Measurements from ENCODE around the gene FRS2.

The FRS2 gene

GRCh38 chr12:69527506-69528272, 57.5 kb downstream of the FRS2 start:
- DNase-seq (ENCODE audit: low read depth in 3 of 3, low spot score in 1 of 3) = no peak

- DNase-seq (ENCODE audit: low read depth in 3 of 3, low spot score in 1 of 3) = no peak
Observed at GRCh38 chr12:69529021-69529420, 58.8 kb downstream of the FRS2 start.

GRCh38 chr12:69533844-69534243, 63.7 kb downstream of the FRS2 start:
- no peak for DNase-seq (ENCODE audit: low read depth in 3 of 3, low spot score in 1 of 3)

- no peak for DNase-seq (ENCODE audit: low read depth in 3 of 3, low spot score in 1 of 3)
Observed at GRCh38 chr12:69534389-69534822, 64.2 kb downstream of the FRS2 start.

- no peak for DNase-seq (ENCODE audit: low read depth in 3 of 3, low spot score in 1 of 3)
Observed at GRCh38 chr12:69540987-69541386, 70.8 kb downstream of the FRS2 start.

GRCh38 chr12:69544087-69544486, 73.9 kb downstream of the FRS2 start:
- no peak for DNase-seq (ENCODE audit: low read depth in 3 of 3, low spot score in 1 of 3)

- DNase-seq (ENCODE audit: low read depth in 3 of 3, low spot score in 1 of 3) = no peak
Observed at GRCh38 chr12:69545081-69545480, 74.9 kb downstream of the FRS2 start.

- no peak for DNase-seq (ENCODE audit: low read depth in 3 of 3, low spot score in 1 of 3)
Observed at GRCh38 chr12:69546693-69547438, 76.7 kb downstream of the FRS2 start.

- DNase-seq (ENCODE audit: low read depth in 3 of 3, low spot score in 1 of 3) = no peak
Observed at GRCh38 chr12:69548687-69549086, 78.5 kb downstream of the FRS2 start.

- no peak for DNase-seq (ENCODE audit: low read depth in 3 of 3, low spot score in 1 of 3)
Observed at GRCh38 chr12:69550569-69551350, 80.6 kb downstream of the FRS2 start.

GRCh38 chr12:69553628-69554248, 83.5 kb downstream of the FRS2 start:
- DNase-seq (ENCODE audit: low read depth in 3 of 3, low spot score in 1 of 3) = no peak

- no peak for DNase-seq (ENCODE audit: low read depth in 3 of 3, low spot score in 1 of 3)
Observed at GRCh38 chr12:69555461-69555860, 85.3 kb downstream of the FRS2 start.

GRCh38 chr12:69556383-69556782, 86.2 kb downstream of the FRS2 start:
- no peak for DNase-seq (ENCODE audit: low read depth in 3 of 3, low spot score in 1 of 3)

- no peak for DNase-seq (ENCODE audit: low read depth in 3 of 3, low spot score in 1 of 3)
Observed at GRCh38 chr12:69563166-69563762, 93.1 kb downstream of the FRS2 start.

- DNase-seq (ENCODE audit: low read depth in 3 of 3, low spot score in 1 of 3) = no peak
Observed at GRCh38 chr12:69566603-69567002, 96.4 kb downstream of the FRS2 start.

GRCh38 chr12:69569236-69569635, 99.0 kb downstream of the FRS2 start:
- no peak for DNase-seq (ENCODE audit: low read depth in 3 of 3, low spot score in 1 of 3)

GRCh38 chr12:69570000-69570516, 99.9 kb downstream of the FRS2 start:
- no peak for DNase-seq (ENCODE audit: low read depth in 3 of 3, low spot score in 1 of 3)

GRCh38 chr12:69570545-69571399, 100.6 kb downstream of the FRS2 start:
- peak; percentile 3 to 22 (median 21) for DNase-seq (ENCODE audit: low read depth in 3 of 3, low spot score in 1 of 3)

- no peak for DNase-seq (ENCODE audit: low read depth in 3 of 3, low spot score in 1 of 3)
Observed at GRCh38 chr12:69575346-69575745, 105.2 kb downstream of the FRS2 start.

- no peak for DNase-seq (ENCODE audit: low read depth in 3 of 3, low spot score in 1 of 3)
Observed at GRCh38 chr12:69578283-69578682, 108.1 kb downstream of the FRS2 start.
